GM04504 (cell line): ENCODE results near the gene CEMIP2.

Source experiments
- DNase-seq: peaks from one replicate; pipeline ENCODE4 v3.0.0-alpha.2; 2012; ENCODE audit warnings: low read depth

CEMIP2 gene

DNA sequence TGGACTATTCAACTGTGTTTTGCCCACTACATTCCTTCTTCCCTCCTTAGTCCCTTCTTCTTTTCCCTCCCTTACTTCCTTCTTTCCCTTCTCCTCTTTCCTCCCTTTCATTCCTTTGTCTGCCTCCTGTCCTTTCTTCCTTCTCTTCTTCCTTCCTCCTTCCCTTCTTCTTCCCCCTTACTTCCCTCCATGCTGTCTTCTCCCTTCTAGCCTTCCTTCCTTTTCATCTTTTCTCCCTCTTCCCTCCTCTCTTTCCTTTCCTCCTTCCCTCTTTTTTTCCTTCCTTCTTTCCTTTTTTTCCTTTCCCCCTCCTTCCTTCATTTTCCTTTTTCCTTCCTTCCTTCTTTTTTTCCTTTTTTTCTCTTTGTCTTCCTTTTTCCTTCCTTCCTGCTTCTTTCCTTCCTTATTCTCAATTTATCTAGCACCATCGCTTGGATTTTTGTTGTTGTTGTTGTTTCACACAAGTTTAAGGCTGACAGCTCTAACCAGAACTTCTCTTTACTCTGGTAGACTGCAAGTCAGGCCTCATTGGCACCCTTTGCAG is 123.4 kb downstream of the CEMIP2 start:
- no peak for DNase-seq

DNA sequence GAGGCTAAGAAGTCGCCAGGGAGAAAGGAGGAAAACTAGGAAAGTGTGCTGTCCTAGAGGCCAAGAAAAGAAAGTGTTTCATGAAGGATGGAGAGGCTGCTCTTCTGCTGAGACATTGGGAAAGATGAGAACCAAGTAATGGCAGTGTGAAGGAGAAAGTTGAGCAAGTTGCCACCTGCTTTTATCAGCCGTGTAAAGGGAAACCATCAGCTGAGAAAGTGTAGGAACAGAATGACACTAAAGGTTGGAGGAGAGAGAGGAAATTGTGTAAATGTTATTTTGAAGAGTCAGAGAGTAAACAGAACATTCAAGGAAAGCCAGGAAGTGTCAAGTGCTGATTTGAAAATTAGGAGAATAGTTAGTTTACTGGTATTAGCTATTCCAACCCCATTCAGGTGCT is 125.0 kb downstream of the CEMIP2 start:
- DNase-seq, result no peak

DNA sequence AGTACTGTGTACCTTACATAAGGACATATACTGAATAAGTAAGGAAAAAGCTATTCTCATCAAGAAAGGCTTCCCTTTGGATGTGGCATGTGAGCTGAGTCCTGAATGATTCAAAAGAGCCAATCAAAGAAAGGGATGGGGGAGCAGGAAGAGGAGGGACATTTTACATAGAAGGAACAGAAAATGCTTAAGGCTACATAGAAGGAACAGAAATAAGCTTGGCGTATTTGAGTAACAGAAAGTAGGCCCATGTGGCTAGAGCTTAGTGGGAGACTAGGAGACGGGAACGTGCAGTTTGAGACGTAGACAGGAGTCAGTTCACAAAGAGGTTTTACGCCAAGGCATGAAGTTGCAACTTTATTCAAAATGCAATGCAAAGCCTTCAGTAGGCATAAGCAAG is 126.3 kb downstream of the CEMIP2 start:
- no peak for DNase-seq

DNA sequence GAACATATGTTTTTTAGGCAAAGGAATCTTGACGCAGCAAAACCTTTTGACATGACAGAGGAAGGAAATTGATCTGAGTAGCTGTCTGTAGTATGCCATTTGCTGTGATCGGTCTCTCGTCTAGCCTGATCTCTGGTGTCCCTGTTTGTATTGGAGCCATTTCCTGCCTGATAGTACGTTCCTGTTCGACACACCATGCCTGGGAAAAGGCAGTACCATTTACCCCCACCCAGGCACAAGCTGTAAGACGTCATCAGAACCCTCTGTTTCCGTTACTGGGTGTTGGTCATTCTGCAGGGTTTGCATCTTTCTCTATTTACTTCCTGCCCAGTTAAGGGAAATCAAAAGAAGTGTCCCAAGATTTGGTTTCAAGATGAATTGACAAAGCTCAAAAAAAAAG is 129.7 kb downstream of the CEMIP2 start:
- no peak for DNase-seq

DNA sequence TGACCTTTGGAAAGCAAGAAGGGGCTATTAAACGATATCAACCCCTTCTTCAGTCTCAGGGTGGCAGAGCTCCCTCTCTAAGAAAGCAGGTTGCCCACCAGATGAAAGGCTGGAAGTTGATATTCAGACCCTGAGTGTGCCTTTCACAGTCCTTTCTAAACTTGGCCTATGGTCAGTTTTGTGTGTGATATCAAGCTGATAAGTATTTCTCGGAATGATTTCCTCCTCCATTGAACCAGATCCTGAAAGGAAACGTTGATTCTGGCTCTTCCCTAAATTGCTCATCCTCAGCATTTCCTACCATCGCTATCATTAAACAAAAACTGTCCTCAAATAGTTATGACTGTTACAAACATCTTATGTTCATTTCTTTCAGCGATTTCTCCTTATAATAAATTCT is 130.4 kb downstream of the CEMIP2 start:
- DNase-seq, result no peak

DNA sequence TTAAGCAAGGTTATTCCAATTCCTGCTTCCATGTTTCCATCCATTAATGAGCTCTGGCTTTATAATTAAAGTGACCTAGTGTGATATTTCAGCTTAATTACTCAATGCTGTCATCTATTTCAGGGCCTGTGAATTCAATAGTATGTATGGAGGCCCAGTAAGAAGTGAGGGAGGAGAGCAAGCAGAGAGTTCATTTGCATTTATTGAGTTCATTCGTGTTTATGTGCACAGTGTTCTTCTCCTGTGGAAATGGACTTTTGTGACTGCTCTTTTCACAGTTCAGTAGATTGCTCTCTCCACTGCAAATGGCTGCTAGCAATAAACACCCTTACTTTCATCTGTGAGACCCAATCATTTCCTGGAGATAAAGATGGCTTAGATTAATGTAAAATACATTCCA is 130.9 kb downstream of the CEMIP2 start:
- no peak for DNase-seq

DNA sequence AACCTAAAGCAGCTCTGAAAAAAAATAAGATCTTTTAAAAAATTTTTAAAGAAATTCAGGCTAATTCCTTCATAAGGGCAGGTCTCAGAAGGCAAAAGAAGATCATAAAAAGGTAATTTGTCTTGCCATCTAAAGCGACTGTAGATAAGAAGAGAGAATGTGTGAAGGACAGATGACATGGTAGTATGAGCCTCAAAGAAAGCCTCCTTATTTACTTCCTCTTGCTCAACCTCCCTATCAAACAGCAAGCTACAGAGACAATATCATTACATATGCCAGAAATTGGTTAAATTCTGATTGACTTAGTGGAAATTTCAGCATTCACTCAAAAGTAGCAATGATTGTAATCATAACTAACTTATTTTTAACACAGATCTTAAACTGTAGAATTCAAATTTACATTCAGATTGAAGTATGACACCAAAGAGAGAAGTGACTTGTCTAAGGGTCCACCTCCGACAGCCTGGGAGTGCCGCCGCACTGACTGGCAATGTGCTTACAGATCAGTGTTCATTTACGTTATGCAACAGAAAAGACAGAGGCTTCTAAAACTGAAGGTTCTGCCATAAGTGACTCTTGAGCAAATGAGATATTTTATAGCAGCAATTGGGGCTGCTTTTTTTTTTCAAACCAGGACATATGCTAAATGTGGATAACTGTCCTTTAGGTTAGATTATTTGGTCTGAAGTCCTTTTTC is 132.0 kb downstream of the CEMIP2 start:
- no peak for DNase-seq

DNA sequence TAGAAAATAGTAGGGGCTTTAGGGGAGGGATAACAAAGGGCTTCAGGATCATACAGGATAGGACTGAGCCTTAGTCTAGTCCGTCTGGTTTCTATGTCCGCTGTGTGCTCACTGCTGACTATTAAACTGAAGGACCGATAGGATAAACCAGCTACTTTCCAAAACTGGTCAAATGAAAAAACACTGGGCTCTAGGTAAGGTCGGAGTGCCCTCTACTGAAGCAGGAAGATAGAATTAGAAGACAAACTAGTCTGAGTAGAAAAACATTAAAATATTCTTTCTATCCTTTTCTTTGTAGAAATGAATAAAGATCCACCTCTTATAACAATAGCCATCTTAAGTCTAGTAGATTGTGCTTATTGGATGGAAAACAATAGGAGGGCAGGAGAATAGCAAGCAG is 133.6 kb downstream of the CEMIP2 start:
- no peak for DNase-seq
